IPS-NIHi11 (cell line): ENCODE data around the gene RAD9A.

Experiments
- DNase-seq: peaks from one replicate; pipeline ENCODE4 v3.0.0; 2012; ENCODE audit warnings: mixed read lengths, low spot score

RAD9A gene

GRCh38 chr11:67357831-67358670 is 33.7 kb upstream of the RAD9A start:
- no peak for DNase-seq

- DNase-seq = no peak
These were observed 27.6 kb upstream of the RAD9A start for GRCh38 chr11:67364169-67364568.

- no peak for DNase-seq
These were observed 26.7 kb upstream of the RAD9A start for GRCh38 chr11:67364783-67365722.

- DNase-seq = no peak
These were observed 25.9 kb upstream of the RAD9A start for GRCh38 chr11:67365736-67366444.

GRCh38 chr11:67366546-67366945 is 25.2 kb upstream of the RAD9A start:
- DNase-seq = no peak

GRCh38 chr11:67366961-67367760 is 24.6 kb upstream of the RAD9A start:
- DNase-seq = no peak

GRCh38 chr11:67367761-67368227 is 24.0 kb upstream of the RAD9A start:
- DNase-seq = no peak

GRCh38 chr11:67368621-67369020 is 23.2 kb upstream of the RAD9A start:
- no peak for DNase-seq

- DNase-seq = no peak
These were observed 22.5 kb upstream of the RAD9A start for GRCh38 chr11:67369275-67369674.

- DNase-seq = no peak
These were observed 21.9 kb upstream of the RAD9A start for GRCh38 chr11:67369801-67370284.

GRCh38 chr11:67370351-67371076 is 21.3 kb upstream of the RAD9A start:
- DNase-seq = no peak

GRCh38 chr11:67371189-67371910 is 20.4 kb upstream of the RAD9A start:
- DNase-seq = peak; percentile 73

GRCh38 chr11:67371911-67372320 is 19.9 kb upstream of the RAD9A start:
- no peak for DNase-seq

- DNase-seq = peak; percentile 72
These were observed 19.3 kb upstream of the RAD9A start for GRCh38 chr11:67372321-67372992.

GRCh38 chr11:67372993-67373647 is 18.7 kb upstream of the RAD9A start, which contains the start of gene CLCF1:
Gene CLCF1 (minus strand): TSS chr11:67373598. CDS start chr11:67373539, 59 bp downstream.
- peak; percentile 85 for DNase-seq

- peak; percentile 77 for DNase-seq
These were observed 17.9 kb upstream of the RAD9A start for GRCh38 chr11:67373648-67374570.

GRCh38 chr11:67374571-67375281 is 17.1 kb upstream of the RAD9A start:
- no peak for DNase-seq
